GM12891 (cell line): ENCODE results near the gene SERPINA4.

Source experiments
- DNase-seq: peaks from one replicate; pipeline ENCODE4 v3.0.0; 2011; ENCODE audit warnings: low spot score; ENCODE audit not compliant: insufficient read length
- FAIRE-seq: peaks from 2 replicates; lab custom pipeline; 2011; peaks lifted over from hg19 to GRCh38; lab: Jason Lieb, UNC
- PAX5 ChIP-seq: IDR thresholded peaks from 2 replicates; pipeline ENCODE4 v1.6.1; 2011; ENCODE audit warnings: low read length, moderate library complexity, mild to moderate bottlenecking; ENCODE audit not compliant: insufficient read depth, severe bottlenecking
- POLR2A ChIP-seq: IDR thresholded peaks from 2 replicates; pipeline ENCODE4 v1.6.1; 2011; ENCODE audit warnings: low read depth, low read length, control low read depth
- POLR2AphosphoS5 ChIP-seq: IDR thresholded peaks from 2 replicates; pipeline ENCODE4 v1.6.1; 2011; ENCODE audit warnings: low read depth, low read length, control low read depth
- POU2F2 ChIP-seq: IDR thresholded peaks from 2 replicates; pipeline ENCODE4 v1.6.1; 2011; ENCODE audit warnings: low read depth, mild to moderate bottlenecking, control low read depth, low read length, moderate library complexity
- SPI1 ChIP-seq: IDR thresholded peaks from 2 replicates; pipeline ENCODE4 v1.6.1; 2011; ENCODE audit warnings: low read depth, low read length, control low read depth
- TAF1 ChIP-seq: IDR thresholded peaks from 2 replicates; pipeline ENCODE4 v1.6.1; 2011; ENCODE audit warnings: low read depth, low read length, control low read depth

Gene SERPINA4

GRCh38 chr14:94542111-94542810 is 19.0 kb upstream of the SERPINA4 start:
- no peak for TF ChIP-seq SPI1
- no peak for TF ChIP-seq TAF1
- TF ChIP-seq POLR2A, result no peak
- TF ChIP-seq POLR2AphosphoS5, result no peak
- TF ChIP-seq PAX5, result no peak
- TF ChIP-seq POU2F2, result no peak
- FAIRE-seq, result no peak
- DNase-seq, result no peak

DNA sequence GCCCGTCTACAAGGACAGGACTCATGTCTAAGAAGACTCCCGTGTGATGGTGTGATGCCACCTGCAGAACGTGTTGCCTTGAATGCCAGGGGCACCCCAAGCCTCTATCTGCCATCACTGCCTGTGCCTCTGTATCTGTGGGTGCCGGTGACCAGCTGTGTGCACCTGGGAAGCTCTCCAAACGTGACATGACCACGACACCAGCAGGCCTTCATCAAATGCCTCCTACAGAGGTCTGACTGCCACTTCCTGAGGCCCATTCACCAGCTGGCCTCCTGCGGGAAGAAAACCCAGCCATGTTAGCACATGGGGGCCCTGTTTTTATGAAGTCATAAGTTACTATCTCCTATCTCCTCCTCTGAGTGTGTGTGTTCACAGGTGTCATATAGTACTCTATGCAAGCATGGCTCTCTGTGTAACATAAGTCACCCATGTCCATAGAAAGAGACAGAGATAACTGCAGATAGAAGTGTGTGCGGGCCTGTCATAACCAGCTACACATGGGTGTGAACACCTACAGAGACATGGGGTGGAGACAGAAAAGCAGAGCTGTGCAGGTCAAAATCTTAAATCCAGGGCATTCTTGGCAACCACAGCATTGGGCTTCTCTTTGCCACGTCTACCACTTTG is 18.3 kb upstream of the SERPINA4 start:
- no peak for DNase-seq
- TF ChIP-seq TAF1, result no peak
- no peak for TF ChIP-seq POLR2A
- TF ChIP-seq POLR2AphosphoS5, result no peak
- no peak for TF ChIP-seq POU2F2
- TF ChIP-seq SPI1, result no peak
- no peak for TF ChIP-seq PAX5
- FAIRE-seq, result no peak

DNA sequence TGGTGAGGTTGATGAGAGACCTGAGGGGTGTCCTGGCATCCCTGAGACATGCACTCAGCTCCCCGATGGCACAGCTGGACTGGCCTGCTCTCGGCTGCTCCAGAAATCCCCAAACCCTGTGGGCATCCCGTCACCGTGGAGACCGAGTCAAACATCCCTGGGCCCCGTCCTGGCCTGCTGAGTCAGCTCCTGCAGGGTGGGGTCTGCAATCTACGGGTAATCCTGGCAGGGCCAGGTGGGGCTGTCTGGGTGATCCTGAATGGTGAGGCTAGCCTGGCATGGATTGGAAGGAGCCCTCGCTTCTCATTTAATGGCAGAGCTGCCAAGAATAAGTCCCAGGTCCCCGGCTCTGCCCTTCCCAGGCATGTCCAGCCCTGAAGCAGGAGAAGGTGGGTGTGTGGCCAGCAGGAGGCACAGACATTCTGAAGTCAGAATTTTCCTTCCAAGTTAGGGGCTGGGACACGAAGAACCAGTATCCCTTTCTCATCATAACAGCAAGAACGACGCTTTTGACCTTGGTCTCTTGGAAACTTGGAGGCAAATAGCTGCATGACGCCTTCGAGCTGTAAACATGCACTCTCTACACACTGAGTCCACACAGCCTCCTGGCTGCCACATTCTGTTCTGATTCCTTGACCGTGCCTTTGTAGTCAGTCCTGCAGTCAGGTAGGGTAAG is 17.7 kb upstream of the SERPINA4 start:
- TF ChIP-seq TAF1 (no peak), SPI1 (no peak), POU2F2 (no peak), POLR2AphosphoS5 (no peak), POLR2A (no peak), PAX5 (no peak)
- no peak for FAIRE-seq
- no peak for DNase-seq

GRCh38 chr14:94544726-94545125 is 16.5 kb upstream of the SERPINA4 start:
- FAIRE-seq, result no peak
- TF ChIP-seq PAX5 (no peak), TAF1 (no peak), POLR2AphosphoS5 (no peak), POLR2A (no peak), SPI1 (no peak), POU2F2 (no peak)
- no peak for DNase-seq

GRCh38 chr14:94545131-94545841 is 16.0 kb upstream of the SERPINA4 start:
- no peak for TF ChIP-seq POU2F2
- FAIRE-seq (no peak), DNase-seq (no peak)

- DNase-seq (no peak), FAIRE-seq (no peak)
- no peak for TF ChIP-seq TAF1
- no peak for TF ChIP-seq POLR2A
- no peak for TF ChIP-seq PAX5
- no peak for TF ChIP-seq POU2F2
- TF ChIP-seq POLR2AphosphoS5, result no peak
- TF ChIP-seq SPI1, result no peak
Observed at GRCh38 chr14:94547151-94547680, 14.0 kb upstream of the SERPINA4 start.

DNA sequence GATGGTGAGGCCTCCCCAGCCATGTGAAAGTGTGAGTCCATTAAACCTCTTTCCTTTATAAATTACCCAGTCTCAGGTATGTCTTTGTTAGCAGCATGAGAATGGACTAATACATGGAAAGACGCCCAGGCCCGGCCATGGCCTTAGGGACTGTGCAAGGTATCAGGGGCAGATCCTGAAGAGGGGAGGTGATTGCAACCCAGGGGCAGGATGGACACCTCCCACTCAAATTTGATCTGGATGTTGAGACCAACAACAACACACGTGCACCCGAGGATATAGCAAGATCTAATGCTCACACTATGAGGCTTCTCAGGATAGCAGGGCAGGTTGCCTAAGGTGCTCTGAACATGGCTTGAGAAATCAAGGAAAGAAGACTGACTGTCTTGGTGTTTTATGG is 13.5 kb upstream of the SERPINA4 start:
- TF ChIP-seq POLR2A (no peak), POU2F2 (no peak), PAX5 (no peak), POLR2AphosphoS5 (no peak), SPI1 (no peak), TAF1 (no peak)
- DNase-seq (no peak), FAIRE-seq (no peak)

DNA sequence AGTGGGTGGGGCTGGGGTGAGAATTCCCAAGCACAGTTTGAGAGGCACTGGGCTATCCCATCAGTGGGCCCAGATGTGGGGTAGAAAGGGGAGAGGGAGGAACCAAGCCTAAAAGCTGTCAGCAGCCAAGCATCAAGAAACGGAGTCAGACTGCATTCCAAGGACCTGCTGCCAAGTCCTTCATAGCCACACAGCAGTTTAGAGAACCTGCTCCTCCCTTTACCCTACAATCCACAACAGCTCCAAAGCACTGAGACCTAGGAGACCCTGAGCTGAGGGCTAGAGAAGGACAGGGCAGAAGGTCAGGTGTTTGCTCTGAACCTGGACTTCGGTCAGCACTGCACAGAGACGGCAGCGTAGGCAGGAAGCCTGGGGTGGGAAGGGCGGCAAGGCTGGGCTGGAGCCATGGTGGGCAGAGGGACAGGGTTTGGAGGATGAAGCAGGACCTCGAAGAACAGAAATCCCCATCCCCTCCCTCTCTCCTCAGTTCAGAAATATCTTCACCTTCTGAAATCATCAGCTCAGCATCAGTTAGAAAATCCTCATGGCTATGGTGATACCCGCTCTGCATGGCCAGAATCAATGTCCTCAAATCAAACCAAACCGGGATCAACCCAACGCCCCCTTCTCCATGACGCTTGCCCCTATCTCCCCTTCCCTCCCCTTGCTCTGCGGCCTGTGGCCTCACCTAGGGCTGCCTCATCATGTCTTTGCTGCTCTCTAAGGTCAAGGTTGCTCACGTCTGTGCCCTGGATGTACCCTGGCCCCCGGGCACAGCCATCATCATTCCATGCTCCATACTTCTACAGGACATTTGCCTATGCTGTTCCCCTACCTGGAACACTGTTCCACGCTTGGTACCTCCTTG is 12.9 kb upstream of the SERPINA4 start:
- no peak for DNase-seq
- TF ChIP-seq PAX5 (no peak), POU2F2 (no peak), POLR2A (no peak), SPI1 (no peak), POLR2AphosphoS5 (no peak), TAF1 (no peak)
- FAIRE-seq, result no peak
